ENCODE measurements around the gene NRXN3.

DNA sequence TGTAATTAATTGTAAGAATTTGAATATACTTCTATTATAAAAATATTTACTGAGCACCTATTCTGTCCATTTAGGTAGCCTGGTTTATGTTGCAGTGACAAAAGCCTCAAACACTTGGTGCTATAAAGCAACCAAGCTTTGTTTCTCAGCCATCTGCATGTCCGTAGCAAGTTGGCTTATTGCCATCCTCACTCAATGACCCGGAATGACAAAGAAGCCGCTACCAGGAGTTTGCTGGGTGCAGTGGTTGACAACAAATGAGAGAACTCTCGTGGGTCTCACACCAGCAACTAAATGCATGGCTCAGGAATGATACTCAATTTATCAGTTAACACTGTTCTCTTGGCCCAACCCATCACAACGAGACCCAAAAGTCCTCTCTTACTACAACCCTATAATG, 1488.0 kb downstream of the NRXN3 start:
- TF ChIP-seq, protein P1, sequence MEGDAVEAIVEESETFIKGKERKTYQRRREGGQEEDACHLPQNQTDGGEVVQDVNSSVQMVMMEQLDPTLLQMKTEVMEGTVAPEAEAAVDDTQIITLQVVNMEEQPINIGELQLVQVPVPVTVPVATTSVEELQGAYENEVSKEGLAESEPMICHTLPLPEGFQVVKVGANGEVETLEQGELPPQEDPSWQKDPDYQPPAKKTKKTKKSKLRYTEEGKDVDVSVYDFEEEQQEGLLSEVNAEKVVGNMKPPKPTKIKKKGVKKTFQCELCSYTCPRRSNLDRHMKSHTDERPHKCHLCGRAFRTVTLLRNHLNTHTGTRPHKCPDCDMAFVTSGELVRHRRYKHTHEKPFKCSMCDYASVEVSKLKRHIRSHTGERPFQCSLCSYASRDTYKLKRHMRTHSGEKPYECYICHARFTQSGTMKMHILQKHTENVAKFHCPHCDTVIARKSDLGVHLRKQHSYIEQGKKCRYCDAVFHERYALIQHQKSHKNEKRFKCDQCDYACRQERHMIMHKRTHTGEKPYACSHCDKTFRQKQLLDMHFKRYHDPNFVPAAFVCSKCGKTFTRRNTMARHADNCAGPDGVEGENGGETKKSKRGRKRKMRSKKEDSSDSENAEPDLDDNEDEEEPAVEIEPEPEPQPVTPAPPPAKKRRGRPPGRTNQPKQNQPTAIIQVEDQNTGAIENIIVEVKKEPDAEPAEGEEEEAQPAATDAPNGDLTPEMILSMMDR (IDR thresholded peaks at IDR 0.05) = no peak
- no peak for TF ChIP-seq EZH2phosphoT487 (IDR thresholded peaks at IDR 0.05)
